Posterior vena cava (tissue), 2 donors: ENCODE results near the gene CAPN8. TPM values are rescaled to one million over a fixed set of nuclear protein-coding genes. Genes with fewer than 3 reads are reported as not detected.

ENCODE experiments used
- DNase-seq: peaks from one replicate; pipeline ENCODE4 v3.0.0-alpha.2; 2020; ENCODE audit warnings: low spot score
- intact Hi-C, 2 donors: fragments of 100-400 bp; cut with DNase I; formaldehyde crosslinking; loops; one replicate each; pipeline versions ENCODE4 v1.14.1 to v1.14.2; 2022 to 2023
- total RNA-seq, 2 donors: library from RNA; stranded (reverse); fragmentation: NEBNext Ultra II Directional; extraction: Animal tissue kit (Norgen Biotek cat#: 25700); gene quantifications; one replicate each; pipeline ENCODE4 v1.2.1, GENCODE V29; 2021
- donor health status: DM: yes; HTN: yes; CAD: no.
- donor health status: DM: yes; HTN: yes; CAD: no.

Gene CAPN8
- total RNA-seq, 2 donors from 2014 or later, result not detected

- DNase-seq, result no peak
- intact Hi-C loops, result loop anchor here in 1 of 2 donors (5.0 kb wide), 1 partner anchor 742 kb away; no protein-coding TSS in a partner anchor
Observed at GRCh38 chr1:223704921-223705878, 39.7 kb upstream of the CAPN8 start.

GRCh38 chr1:223703668-223704013 is 38.1 kb upstream of the CAPN8 start:
- intact Hi-C loops, result no loop called here

GRCh38 chr1:223702735-223703667 is 37.5 kb upstream of the CAPN8 start:
- intact Hi-C loops, result no loop called here
- no peak for DNase-seq

More at GRCh38 chr1:223703668-223704013, 38.1 kb upstream of the CAPN8 start:
- no peak for DNase-seq

GRCh38 chr1:223700942-223701637 is 35.6 kb upstream of the CAPN8 start:
- intact Hi-C loops, result no loop called here
- DNase-seq, result peak; percentile 89

GRCh38 chr1:223700388-223700918 is 35.0 kb upstream of the CAPN8 start:
- DNase-seq, result no peak
- intact Hi-C loops, result no loop called here

- no peak for DNase-seq
- intact Hi-C loops, result loop anchor here (5.0 to 10.0 kb wide), 2 partner anchors 56 to 901 kb away; no protein-coding TSS in a partner anchor
Observed at GRCh38 chr1:223695941-223696340, 30.4 kb upstream of the CAPN8 start.

GRCh38 chr1:223695014-223695548 is 29.6 kb upstream of the CAPN8 start:
- DNase-seq, result no peak
- intact Hi-C loops, result loop anchor here (5.0 to 10.0 kb wide), 2 partner anchors 57 to 900 kb away; no protein-coding TSS in a partner anchor

- DNase-seq, result no peak
- intact Hi-C loops, result loop anchor here in 1 of 2 donors (10.0 kb wide), 1 partner anchor 896 kb away; no protein-coding TSS in a partner anchor
Observed at GRCh38 chr1:223691121-223691520, 25.6 kb upstream of the CAPN8 start.

GRCh38 chr1:223684488-223684792 is 18.9 kb upstream of the CAPN8 start:
- intact Hi-C loops, result loop anchor here in 1 of 2 donors (5.0 kb wide), 1 partner anchor 557 kb away; no protein-coding TSS in a partner anchor

GRCh38 chr1:223683586-223684487 is 18.3 kb upstream of the CAPN8 start:
- DNase-seq, result no peak
- intact Hi-C loops, result loop anchor here in 1 of 2 donors (5.0 kb wide), 1 partner anchor 557 kb away; no protein-coding TSS in a partner anchor

More at GRCh38 chr1:223684488-223684792, 18.9 kb upstream of the CAPN8 start:
- DNase-seq, result no peak

GRCh38 chr1:223682502-223682901 is 17.0 kb upstream of the CAPN8 start:
- DNase-seq, result no peak
- intact Hi-C loops, result loop anchor here in 1 of 2 donors (5.0 kb wide), 1 partner anchor 555 kb away; no protein-coding TSS in a partner anchor

GRCh38 chr1:223680188-223680587 is 14.7 kb upstream of the CAPN8 start:
- intact Hi-C loops, result loop anchor here in 1 of 2 donors (5.0 kb wide), 1 partner anchor 553 kb away; no protein-coding TSS in a partner anchor
- DNase-seq, result no peak

GRCh38 chr1:223678841-223679240 is 13.3 kb upstream of the CAPN8 start:
- intact Hi-C loops, result no loop called here
- DNase-seq, result no peak

GRCh38 chr1:223674119-223674890 is 8.8 kb upstream of the CAPN8 start:
- intact Hi-C loops, result loop anchor here in 1 of 2 donors (5.0 kb wide), 1 partner anchor 1952 kb away; no protein-coding TSS in a partner anchor
- DNase-seq, result no peak

- DNase-seq, result no peak
- intact Hi-C loops, result loop anchor here in 1 of 2 donors (5.0 kb wide), 1 partner anchor 1948 kb away; no protein-coding TSS in a partner anchor
Observed at GRCh38 chr1:223670458-223671159, 5.1 kb upstream of the CAPN8 start.
